GM18517 (cell line): ENCODE measurements around the gene FAM171A1.

Experiments used
- ATAC-seq: cut with Tn5 transposase; IDR thresholded peaks from one replicate; pipeline ENCODE4 v1.9.1; 2021; ENCODE audit warnings: mild to moderate bottlenecking, moderate library complexity; ENCODE audit not compliant: unreplicated experiment

FAM171A1 gene

GRCh38 chr10:15374566-15374965 is 3.5 kb upstream of the FAM171A1 start:
- no peak for ATAC-seq

DNA sequence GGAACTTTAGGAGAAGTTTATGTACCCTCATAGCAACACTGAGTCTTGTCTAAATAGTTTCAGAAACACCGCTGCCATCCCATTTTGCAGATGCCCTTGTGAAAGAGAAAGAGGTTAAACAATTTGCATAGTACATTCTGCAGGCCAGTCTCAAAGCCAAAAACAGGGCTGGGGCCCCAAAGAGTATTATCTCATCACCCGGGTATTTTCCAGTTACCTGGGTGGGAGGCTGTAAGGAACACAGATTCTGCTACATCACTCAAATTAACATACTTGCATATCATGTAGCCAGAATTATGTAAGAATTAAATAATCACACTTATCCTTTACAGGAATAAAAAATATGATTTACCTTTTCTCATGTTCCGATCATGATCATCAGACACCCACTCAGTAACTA is 3.1 kb upstream of the FAM171A1 start:
- peak; percentile 63 for ATAC-seq

- no peak for ATAC-seq
These were observed 2.1 kb upstream of the FAM171A1 start for GRCh38 chr10:15373199-15373598.

DNA sequence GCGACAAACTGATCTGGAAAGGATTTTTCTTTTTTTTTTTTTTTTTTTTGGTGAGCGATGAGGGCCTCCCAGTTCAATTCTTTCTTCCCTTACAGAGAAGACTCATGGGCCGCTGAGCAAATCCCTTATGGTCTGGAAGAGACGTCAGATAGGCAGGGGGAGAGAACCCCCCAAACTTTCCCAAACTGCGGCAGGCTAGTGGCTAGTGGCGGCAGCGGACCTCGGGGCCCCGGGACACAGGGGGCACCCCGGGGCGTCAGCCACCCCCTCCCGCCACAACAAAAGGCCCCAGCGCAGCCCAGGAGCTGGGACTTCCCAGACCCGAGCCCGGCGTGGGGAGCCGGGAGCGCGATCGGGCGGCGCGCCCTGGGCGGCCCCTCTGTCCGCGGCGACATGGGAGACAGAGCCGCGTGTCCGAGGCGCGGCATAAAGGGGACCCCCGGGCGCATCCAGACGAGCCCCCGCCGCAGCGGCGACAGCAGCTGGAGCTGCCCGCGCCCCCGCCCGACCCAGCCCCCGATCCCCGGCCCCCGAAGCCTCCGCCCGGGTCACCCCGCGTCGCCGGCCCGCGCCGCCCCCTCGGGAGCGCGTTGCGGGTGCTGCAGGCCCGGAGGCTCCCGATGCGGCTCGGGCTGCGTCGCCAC is 755 bp downstream of the FAM171A1 start:
- ATAC-seq, result no peak

- no peak for ATAC-seq
These were observed 1.6 kb downstream of the FAM171A1 start for GRCh38 chr10:15369256-15370211.

GRCh38 chr10:15368101-15368855 is 2.8 kb downstream of the FAM171A1 start:
- ATAC-seq, result no peak

GRCh38 chr10:15367296-15368085 is 3.6 kb downstream of the FAM171A1 start:
- no peak for ATAC-seq

- ATAC-seq, result no peak
These were observed 5.4 kb downstream of the FAM171A1 start for GRCh38 chr10:15365692-15366091.

DNA sequence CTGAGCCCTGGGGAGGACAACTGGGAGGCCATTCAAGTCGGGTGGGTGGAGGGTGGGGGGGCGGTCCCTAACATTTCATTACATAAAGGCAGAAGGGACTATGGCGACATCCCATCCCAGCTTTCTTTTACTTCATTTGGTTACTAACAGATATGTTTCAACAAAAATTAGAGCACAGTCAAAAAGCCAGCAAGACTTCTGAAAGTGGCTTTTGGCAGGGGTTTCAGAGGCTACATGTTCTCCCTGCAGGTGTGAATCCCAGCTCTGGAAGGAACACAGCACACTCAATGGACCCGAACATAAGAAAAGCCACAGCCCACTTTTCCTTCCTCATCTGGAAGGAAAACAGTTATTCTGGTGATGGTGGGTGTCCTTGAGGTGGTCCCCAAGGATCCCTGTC is 7.1 kb downstream of the FAM171A1 start:
- ATAC-seq, result no peak

DNA sequence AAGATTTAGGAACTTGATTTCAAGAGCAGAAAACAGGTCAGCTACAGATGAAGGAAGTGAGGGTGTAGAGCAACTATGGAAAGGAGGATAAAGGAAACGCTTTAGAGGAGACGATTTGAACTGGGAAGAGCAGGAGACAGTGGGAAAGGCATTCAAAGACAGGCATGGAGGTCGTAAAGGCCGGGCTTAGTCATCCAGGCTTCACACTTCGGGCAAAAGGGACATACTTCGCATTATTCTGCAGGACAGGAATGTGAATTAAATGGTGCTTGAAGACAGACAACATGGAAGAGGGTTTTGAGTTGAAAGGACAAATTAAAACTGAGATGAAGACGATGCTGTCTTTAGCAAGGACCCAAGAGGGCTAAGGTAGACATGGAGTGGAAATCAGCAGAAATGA is 8.1 kb downstream of the FAM171A1 start:
- no peak for ATAC-seq

- ATAC-seq, result no peak
These were observed 10.0 kb downstream of the FAM171A1 start for GRCh38 chr10:15361131-15361530.

- no peak for ATAC-seq
These were observed 10.5 kb downstream of the FAM171A1 start for GRCh38 chr10:15360566-15360965.

DNA sequence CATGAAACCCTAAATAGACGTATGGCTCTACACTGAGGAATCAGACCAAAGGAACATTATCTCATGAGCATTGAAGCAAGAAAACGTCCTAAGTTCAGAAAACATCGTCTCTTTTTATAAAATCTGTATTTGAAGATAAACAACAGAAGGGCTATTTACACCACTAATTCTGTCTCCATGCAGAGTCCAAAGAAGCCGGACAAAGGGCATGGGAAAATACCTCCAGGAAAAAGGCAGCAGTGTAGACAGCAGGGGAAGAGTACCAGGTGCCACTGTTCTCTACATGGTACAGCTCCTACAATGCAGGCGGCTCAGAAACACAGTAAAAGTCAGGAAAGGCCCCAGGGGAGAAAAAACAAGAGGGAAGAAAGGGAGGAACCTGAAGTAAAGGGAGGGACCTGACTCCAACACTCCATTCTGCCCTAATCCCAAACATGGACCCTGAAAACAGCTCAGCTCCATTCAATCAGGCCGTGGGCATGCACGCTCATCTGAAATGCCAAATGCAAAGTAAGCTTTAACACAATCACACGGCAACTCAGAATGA is 17.5 kb downstream of the FAM171A1 start:
- no peak for ATAC-seq

DNA sequence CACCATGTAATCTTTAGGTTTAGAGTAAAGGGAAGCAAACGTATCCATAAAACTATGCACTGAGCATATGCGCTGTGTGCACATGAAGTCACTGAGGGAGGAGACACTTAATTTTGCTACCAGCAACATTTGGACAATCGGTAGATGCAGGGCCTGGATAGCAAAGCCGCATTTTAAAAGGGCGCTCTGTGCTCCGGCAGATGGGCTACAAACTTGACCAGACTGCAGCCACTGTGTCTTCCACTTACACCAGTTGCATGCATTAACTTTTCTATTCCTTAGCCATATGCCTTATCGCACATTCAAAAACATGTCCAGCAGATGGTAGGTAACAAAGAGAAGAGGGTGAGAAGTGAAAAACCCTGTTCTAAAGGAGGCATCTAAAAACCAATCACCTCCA is 18.3 kb downstream of the FAM171A1 start:
- no peak for ATAC-seq

DNA sequence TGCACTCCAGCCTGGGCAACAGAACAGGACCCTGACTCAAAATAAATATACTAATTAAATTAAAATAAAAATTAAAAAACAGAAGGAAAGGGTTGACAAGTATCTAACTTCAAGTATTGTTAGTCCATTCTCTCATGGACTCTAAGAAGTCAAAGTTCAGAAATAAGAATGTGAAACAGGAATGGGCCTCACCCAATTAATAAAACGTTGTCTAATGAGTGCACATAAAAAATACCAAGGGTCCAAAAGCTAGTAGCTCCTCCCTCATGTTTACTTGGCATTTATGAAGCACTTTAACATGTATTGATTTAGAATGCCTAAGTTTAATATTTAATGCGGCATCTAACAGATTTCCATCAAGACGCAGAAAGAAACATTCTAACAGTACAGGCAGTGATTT is 18.9 kb downstream of the FAM171A1 start:
- no peak for ATAC-seq

- no peak for ATAC-seq
These were observed 19.8 kb downstream of the FAM171A1 start for GRCh38 chr10:15351099-15351820.

DNA sequence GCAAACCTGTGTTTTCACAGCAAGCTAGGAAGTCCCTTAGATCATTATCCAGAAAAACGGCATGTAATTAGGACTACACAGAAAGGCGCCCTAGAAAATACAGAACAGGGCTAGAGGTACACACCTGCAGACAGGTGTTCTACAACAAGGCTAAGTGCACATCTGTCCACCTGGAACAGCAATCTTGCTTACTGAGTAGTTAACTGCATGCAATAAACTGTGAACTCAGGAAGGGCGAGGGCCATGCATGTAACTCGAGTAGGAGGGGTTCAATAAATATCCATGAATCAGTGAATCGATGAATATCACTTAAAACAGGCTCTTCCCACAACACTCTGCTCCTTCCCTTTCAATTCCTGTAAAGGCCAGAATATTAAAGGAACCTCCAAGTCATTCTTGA is 22.0 kb downstream of the FAM171A1 start:
- ATAC-seq, result no peak

DNA sequence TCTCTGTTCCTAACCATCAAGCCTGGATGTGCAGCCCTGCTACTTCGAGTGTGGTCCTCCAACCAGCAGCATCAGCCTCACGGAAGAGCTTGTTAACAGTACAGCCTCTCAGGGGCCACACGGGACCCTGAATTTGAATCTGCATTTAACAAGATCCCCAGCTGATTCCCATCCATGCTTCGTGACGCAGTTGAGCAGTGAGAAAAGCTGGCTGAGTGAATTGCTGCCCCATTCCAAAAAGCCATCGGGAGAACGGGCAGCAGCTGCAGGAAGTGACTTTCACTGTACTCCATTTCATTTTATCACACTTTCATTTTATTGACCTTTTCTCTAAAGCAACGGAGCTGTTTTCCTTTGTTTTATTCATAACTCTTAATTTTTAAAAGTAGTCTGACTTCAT is 22.5 kb downstream of the FAM171A1 start:
- ATAC-seq, result no peak

DNA sequence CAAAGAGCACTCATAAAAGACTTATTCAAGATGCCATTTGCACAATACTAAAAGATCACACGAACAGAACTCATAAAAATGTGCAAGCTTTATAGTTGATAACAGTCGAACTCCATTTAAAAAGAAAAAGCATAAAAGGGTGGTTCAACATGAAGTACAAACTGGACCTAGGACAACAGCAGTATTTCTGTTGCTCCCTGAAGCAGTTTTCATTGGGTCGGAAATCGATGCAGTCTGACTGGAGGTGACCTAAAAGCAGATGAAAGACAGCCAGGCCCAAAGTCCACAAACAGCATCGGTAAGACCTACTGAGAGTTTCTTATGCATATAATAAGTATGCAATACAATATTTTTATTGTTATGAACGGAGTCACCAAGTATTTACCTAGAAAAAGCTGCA is 23.9 kb downstream of the FAM171A1 start:
- no peak for ATAC-seq
